IPS DF 4.7 (cell line): ENCODE data around the gene BCAR1.

ENCODE experiments used
- DNase-seq: peaks from one replicate; pipeline ENCODE4 v3.0.0-alpha.2; 2013; ENCODE audit warnings: low spot score; ENCODE audit errors: extremely low read depth

Gene BCAR1

GRCh38 chr16:75204410-75204758, 47.0 kb downstream of the BCAR1 start:
- no peak for DNase-seq

GRCh38 chr16:75203667-75204409, 47.6 kb downstream of the BCAR1 start:
- no peak for DNase-seq

GRCh38 chr16:75203096-75203495, 48.3 kb downstream of the BCAR1 start:
- no peak for DNase-seq

- no peak for DNase-seq
Observed at GRCh38 chr16:75202069-75202590, 49.3 kb downstream of the BCAR1 start.

GRCh38 chr16:75198135-75198600, 53.3 kb downstream of the BCAR1 start:
- DNase-seq, result no peak

GRCh38 chr16:75197522-75198134, 53.8 kb downstream of the BCAR1 start:
- no peak for DNase-seq

GRCh38 chr16:75196836-75197235, 54.6 kb downstream of the BCAR1 start:
- no peak for DNase-seq

- no peak for DNase-seq
Observed at GRCh38 chr16:75195811-75196790, 55.3 kb downstream of the BCAR1 start.

GRCh38 chr16:75193730-75194444, 57.5 kb downstream of the BCAR1 start:
- DNase-seq, result no peak

GRCh38 chr16:75193265-75193650, 58.2 kb downstream of the BCAR1 start:
- DNase-seq, result no peak

GRCh38 chr16:75192606-75193264, 58.7 kb downstream of the BCAR1 start:
- DNase-seq, result no peak

GRCh38 chr16:75189638-75190245, 61.7 kb downstream of the BCAR1 start:
- no peak for DNase-seq

GRCh38 chr16:75188832-75189477, 62.5 kb downstream of the BCAR1 start:
- DNase-seq, result no peak

GRCh38 chr16:75181630-75182029, 69.8 kb downstream of the BCAR1 start:
- no peak for DNase-seq

- no peak for DNase-seq
Observed at GRCh38 chr16:75179208-75179607, 72.2 kb downstream of the BCAR1 start.
